Fibroblast of lung (primary cell): Measurements from ENCODE around the gene GRB10. TPM values are rescaled to one million over a fixed set of nuclear protein-coding genes. Genes with fewer than 3 reads are reported as not detected.

ENCODE experiments used
- DNase-seq, 2 donors: peaks; one replicate each; pipeline versions ENCODE4 v3.0.0 to v3.0.0-alpha.2; 2010; ENCODE audit warnings: low read depth in 2 of 2
- H2AFZ ChIP-seq: 2 replicates; pipeline ENCODE4 v1.5.1; 2012; ENCODE audit warnings: low read length, control low read depth, inconsistent platforms
- H3K27ac ChIP-seq: 2 replicates; pipeline ENCODE4 v1.5.1; 2011; ENCODE audit warnings: low read length, control low read depth; ENCODE audit not compliant: insufficient read depth
- H3K27me3 ChIP-seq: 2 replicates; pipeline ENCODE4 v1.5.1; 2011; ENCODE audit warnings: mild to moderate bottlenecking, low read length; ENCODE audit not compliant: control insufficient read depth, insufficient read depth
- H3K36me3 ChIP-seq: 2 replicates; pipeline ENCODE4 v1.5.1; 2011; ENCODE audit warnings: low read length; ENCODE audit not compliant: control insufficient read depth, insufficient read depth
- H3K4me1 ChIP-seq: 2 replicates; pipeline ENCODE4 v1.5.1; 2011; ENCODE audit warnings: low read length; ENCODE audit not compliant: control insufficient read depth, insufficient read depth; ENCODE audit errors: extremely low read depth
- H3K4me2 ChIP-seq: 2 replicates; pipeline ENCODE4 v1.5.1; 2011; ENCODE audit warnings: low read length, control low read depth; ENCODE audit not compliant: insufficient read depth; ENCODE audit errors: extremely low read depth
- H3K4me3 ChIP-seq, 4 experiments: fragments of 200-600 bp in 1 of 4; sonication (generic) in 1 of 4; replicated peaks in 1 of 4; 2 replicates each; pipeline ENCODE4 v1.5.1; 2011 to 2016; ENCODE audit warnings: low read length in 4 of 4, low read depth in 3 of 4, mild to moderate bottlenecking in 3 of 4, control low read depth in 2 of 4, inconsistent platforms in 1 of 4, mixed read lengths in 1 of 4; ENCODE audit not compliant: insufficient read depth in 1 of 4; ENCODE audit errors: control extremely low read depth in 1 of 4
- H3K79me2 ChIP-seq: 2 replicates; pipeline ENCODE4 v1.5.1; 2012; ENCODE audit warnings: mild to moderate bottlenecking, low read length, inconsistent platforms; ENCODE audit not compliant: control insufficient read depth, insufficient read depth
- H3K9ac ChIP-seq: 2 replicates; pipeline ENCODE4 v1.5.1; 2011; ENCODE audit warnings: mild to moderate bottlenecking, low read length, control low read depth; ENCODE audit not compliant: insufficient read depth
- H3K9me3 ChIP-seq: 2 replicates; pipeline ENCODE4 v1.5.1; 2012; ENCODE audit warnings: low read depth, low read length; ENCODE audit not compliant: control insufficient read depth, insufficient read depth
- H4K20me1 ChIP-seq: 2 replicates; pipeline ENCODE4 v1.5.1; 2011; ENCODE audit warnings: low read length; ENCODE audit not compliant: control insufficient read depth, insufficient read depth; ENCODE audit errors: extremely low read depth
- CTCF ChIP-seq, 2 donors: IDR thresholded peaks in 1 of 2; conservative IDR thresholded peaks in 1 of 2; 1 replicate in 1 of 2; 2 replicates in 1 of 2; pipeline ENCODE4 v1.5.1; 2011 to 2012; ENCODE audit warnings: low read length in 2 of 2, control low read depth in 1 of 2, inconsistent platforms in 1 of 2, low read depth in 1 of 2, mild to moderate bottlenecking in 1 of 2
- EZH2 ChIP-seq: IDR thresholded peaks from 2 replicates; pipeline ENCODE4 v1.5.1; 2012; ENCODE audit warnings: low read length, control low read depth, mild to moderate bottlenecking; ENCODE audit errors: missing control alignments
- polyA plus RNA-seq, 2 donors: library from polyadenylated mRNA; depleted of rRNA in 1 of 2; stranded (reverse) in 1 of 2; unstranded in 1 of 2; fragments of >200 nt; gene quantifications; 2 replicates each; pipeline ENCODE4 v1.2.1, GENCODE V29; 2011 to 2012; ENCODE audit warnings: missing spikeins in 1 of 2
- total RNA-seq: library from RNA; depleted of rRNA; stranded (reverse); fragments of >200 nt; gene quantifications from 2 replicates; pipeline ENCODE4 v1.2.1, GENCODE V29; 2014

GRB10 gene
- total and polyA plus RNA-seq, 2 donors (not counting 1 experiment from before 2014, with no cell fraction given) = 11.1 to 64.1 TPM

DNA sequence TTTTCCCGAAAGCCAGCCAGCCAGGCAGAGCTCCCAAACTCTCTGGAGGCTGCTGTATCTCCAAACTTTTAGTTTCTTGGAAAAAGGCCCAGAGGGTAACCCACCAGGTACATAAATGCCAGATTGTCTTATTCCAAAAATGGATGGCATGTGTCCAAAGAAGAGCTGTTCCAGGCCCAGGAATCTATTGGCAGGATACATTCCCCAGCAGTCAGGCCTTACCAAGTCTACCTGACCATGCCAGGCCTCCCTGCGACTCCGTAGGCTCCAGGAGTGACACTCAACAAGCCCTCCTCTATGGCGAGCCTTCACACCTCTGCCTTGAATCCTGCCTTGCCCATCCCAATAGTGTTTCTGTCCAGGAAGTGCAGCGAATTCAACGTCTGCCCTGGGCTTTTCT, 95.6 kb downstream of the GRB10 start:
- Histone ChIP-seq H3K79me2 (no peaks in the 10 kb centered on the region), H3K27me3 (no peaks in the 10 kb centered on the region), H3K4me3 (no peak overlapping the region), H3K4me1 (peaks cover 2% of the 10 kb centered on the region), H2AFZ (no peak overlapping the region), H3K9ac (no peak overlapping the region), H4K20me1 (no peaks in the 10 kb centered on the region), H3K36me3 (no peaks in the 10 kb centered on the region), H3K9me3 (no peaks in the 10 kb centered on the region), H3K27ac (no peak overlapping the region), H3K4me2 (no peak overlapping the region)
- TF ChIP-seq EZH2 (no peak), CTCF (conservative IDR thresholded peaks at IDR 0.05 in 1 of 2, IDR thresholded peaks at IDR 0.05 in 1 of 2; ENCODE audit: low read depth in 1 of 2, low read length in 2 of 2) (no peak)
- DNase-seq = no peak

GRCh38 chr7:50685135-50686065, 97.3 kb downstream of the GRB10 start:
- no peak overlapping the region for H3K4me3 ChIP-seq
- no peak overlapping the region for H3K4me2 ChIP-seq
- no peaks in the 10 kb centered on the region for H3K79me2 ChIP-seq
- H3K27me3 ChIP-seq = no peaks in the 10 kb centered on the region
- no peak for DNase-seq
- no peaks in the 10 kb centered on the region for H3K36me3 ChIP-seq
- no peaks in the 10 kb centered on the region for H3K9me3 ChIP-seq
- TF ChIP-seq CTCF (conservative IDR thresholded peaks at IDR 0.05 in 1 of 2, IDR thresholded peaks at IDR 0.05 in 1 of 2; ENCODE audit: low read depth in 1 of 2, low read length in 2 of 2) (no peak), EZH2 (no peak)
- no peak overlapping the region for H3K9ac ChIP-seq
- H3K27ac ChIP-seq = no peak overlapping the region
- H3K4me1 ChIP-seq = peaks cover 2% of the 10 kb centered on the region
- H4K20me1 ChIP-seq = no peaks in the 10 kb centered on the region
- H2AFZ ChIP-seq = no peak overlapping the region

GRCh38 chr7:50684713-50685075, 98.0 kb downstream of the GRB10 start:
- TF ChIP-seq EZH2 = no peak
- TF ChIP-seq CTCF (conservative IDR thresholded peaks at IDR 0.05 in 1 of 2, IDR thresholded peaks at IDR 0.05 in 1 of 2; ENCODE audit: low read depth in 1 of 2, low read length in 2 of 2) = no peak
- H3K27ac ChIP-seq = no peak overlapping the region
- no peak overlapping the region for H3K4me2 ChIP-seq
- no peak overlapping the region for H3K9ac ChIP-seq
- DNase-seq = no peak
- no peak overlapping the region for H2AFZ ChIP-seq
- no peak overlapping the region for H3K4me3 ChIP-seq
- no peaks in the 10 kb centered on the region for H4K20me1 ChIP-seq
- no peaks in the 10 kb centered on the region for H3K9me3 ChIP-seq
- H3K36me3 ChIP-seq = no peaks in the 10 kb centered on the region
- no peaks in the 10 kb centered on the region for H3K27me3 ChIP-seq
- peaks cover 2% of the 10 kb centered on the region for H3K4me1 ChIP-seq
- no peaks in the 10 kb centered on the region for H3K79me2 ChIP-seq
